Colonic mucosa (tissue), 4 donors: Measurements from ENCODE around the gene USP17L19. TPM values are rescaled to one million over a fixed set of nuclear protein-coding genes. Genes with fewer than 3 reads are reported as not detected.
"Not testable (repeated sequence)": the region's sequence is repeated elsewhere in the genome, so short reads cannot be mapped to it uniquely, and the experiment has no call there.

Experiments used
- DNase-seq: peaks from one replicate; pipeline ENCODE4 v3.0.0-alpha.2; 2020
- H3K27ac ChIP-seq: fragments of 200-600 bp; one replicate; pipeline ENCODE4 v1.8.0; 2021
- H3K27me3 ChIP-seq: fragments of 200-600 bp; one replicate; pipeline ENCODE4 v1.8.0; 2021
- H3K36me3 ChIP-seq: fragments of 200-600 bp; one replicate; pipeline ENCODE4 v1.8.0; 2021
- H3K4me1 ChIP-seq: fragments of 200-600 bp; one replicate; pipeline ENCODE4 v1.8.0; 2021; ENCODE audit warnings: mild to moderate bottlenecking
- H3K4me3 ChIP-seq: fragments of 200-600 bp; one replicate; pipeline ENCODE4 v1.8.0; 2021
- H3K9ac ChIP-seq, 2 donors: one replicate each; pipeline ENCODE4 v1.7.0; 2013; ENCODE audit warnings: control low read depth in 2 of 2, low read depth in 2 of 2, low read length in 2 of 2
- H3K9me3 ChIP-seq: fragments of 200-600 bp; one replicate; pipeline ENCODE4 v1.8.0; 2021
- intact Hi-C: fragments of 100-400 bp; cut with DNase I; formaldehyde crosslinking; loops from one replicate; pipeline ENCODE4 v1.14.1; 2022
- total RNA-seq, 2 donors: library from RNA; stranded (reverse); fragmentation: NEBNext Ultra II Directional in 1 of 2; extraction: Animal tissue kit (Norgen Biotek cat#: 25700) in 1 of 2; gene quantifications; one replicate each; pipeline ENCODE4 v1.2.1, GENCODE V29; 2021
- donor health status: healthy.
- donor health status: DM: no; HTN: no; CAD: no.
- donor health status: DM: no; HTN: no; CAD: no.

USP17L19 gene
- total RNA-seq, 2 donors from 2014 or later = not detected

DNA sequence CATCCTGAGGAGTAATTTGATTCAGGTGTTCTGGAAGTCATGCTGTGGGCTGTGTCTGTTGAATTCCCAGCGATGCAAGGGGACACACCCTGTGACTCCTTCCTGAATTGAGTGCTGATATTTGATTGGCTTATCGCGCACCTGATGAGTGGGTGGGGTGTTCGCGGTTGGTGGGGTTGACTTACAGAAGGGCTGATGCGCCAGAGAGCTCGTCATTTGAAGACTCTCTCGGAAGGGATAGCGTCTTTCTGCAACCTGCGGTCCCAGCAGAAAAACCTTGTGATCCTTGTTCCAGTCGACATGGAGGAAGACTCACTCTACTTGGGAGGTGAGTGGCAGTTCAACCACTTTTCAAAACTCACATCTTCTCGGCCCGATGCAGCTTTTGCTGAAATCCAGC, 9.4 kb downstream of the USP17L19 start, which contains the start of gene USP17L21:
Gene USP17L21 (plus strand): TSS at position 301 of the 400 bp plus-strand sequence. CDS start 0 bp downstream, at position 301.
- DNase-seq, intact Hi-C loops, H3K27ac ChIP-seq, H3K4me1 ChIP-seq, H3K9me3 ChIP-seq, H3K36me3 ChIP-seq, H3K9ac ChIP-seq, H3K4me3 ChIP-seq, H3K27me3 ChIP-seq: not testable (repeated sequence)

- H3K27me3 ChIP-seq, H3K4me3 ChIP-seq, DNase-seq, H3K9ac ChIP-seq, H3K27ac ChIP-seq, H3K4me1 ChIP-seq, intact Hi-C loops, H3K36me3 ChIP-seq, H3K9me3 ChIP-seq: not testable (repeated sequence)
Observed at GRCh38 chr4:9267319-9267718, 14.1 kb downstream of the USP17L19 start, which contains the start of gene USP17L22. Gene USP17L22, plus strand, starts transcription at chr4:9267619. Its CDS starts 0 bp downstream, at chr4:9267619.

DNA sequence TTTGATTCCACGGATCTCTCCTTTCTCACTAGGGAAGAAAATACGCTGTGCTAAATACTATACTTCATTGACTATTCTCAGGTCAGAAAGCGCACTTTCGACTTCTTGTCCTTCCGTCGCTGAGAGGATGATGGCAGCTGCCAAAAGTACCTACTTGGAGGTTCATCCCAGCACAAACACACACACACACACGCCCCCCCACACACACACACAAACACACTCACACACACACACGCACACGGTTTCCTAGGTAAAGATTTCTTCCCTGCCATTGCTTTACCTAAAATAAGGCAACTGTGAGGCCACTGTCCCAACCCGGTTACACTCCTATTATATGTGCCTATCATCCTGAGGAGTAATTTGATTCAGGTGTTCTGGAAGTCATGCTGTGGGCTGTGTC, 18.5 kb downstream of the USP17L19 start:
- H3K4me3 ChIP-seq, H3K9ac ChIP-seq, H3K27ac ChIP-seq, H3K36me3 ChIP-seq, H3K27me3 ChIP-seq, H3K4me1 ChIP-seq, intact Hi-C loops, H3K9me3 ChIP-seq: not testable (repeated sequence)
- peak; percentile 28 for DNase-seq

Other genes with a start within 250 kb of the USP17L19 start
- not detected for gene FAM90A26, start 83.0 kb upstream of the USP17L19 start, total RNA-seq
- gene USP17L10, start 42.7 kb upstream of the USP17L19 start, total RNA-seq = not detected
- not detected for gene USP17L11, start 38.0 kb upstream of the USP17L19 start, total RNA-seq
- gene USP17L12, start 33.2 kb upstream of the USP17L19 start, total RNA-seq = not detected
- gene USP17L13, start 28.5 kb upstream of the USP17L19 start, total RNA-seq = not detected
- gene USP17L15, start 19.0 kb upstream of the USP17L19 start, total RNA-seq = not detected
- not detected for gene USP17L17, start 9.5 kb upstream of the USP17L19 start, total RNA-seq
- gene USP17L18, start 4.7 kb upstream of the USP17L19 start, total RNA-seq = not detected
- gene USP17L20, start 4.7 kb downstream of the USP17L19 start, total RNA-seq = not detected
- gene USP17L21, start 9.5 kb downstream of the USP17L19 start, total RNA-seq = not detected
- gene USP17L22, start 14.2 kb downstream of the USP17L19 start, total RNA-seq = not detected
- not detected for gene USP17L24, start 71.8 kb downstream of the USP17L19 start, total RNA-seq
- gene USP17L25, start 76.5 kb downstream of the USP17L19 start, total RNA-seq = not detected
- gene USP17L26, start 81.3 kb downstream of the USP17L19 start, total RNA-seq = not detected
- gene USP17L5, start 86.0 kb downstream of the USP17L19 start, total RNA-seq = not detected
- gene USP17L27, start 90.8 kb downstream of the USP17L19 start, total RNA-seq = not detected
- gene USP17L28, start 95.5 kb downstream of the USP17L19 start, total RNA-seq = not detected
- gene USP17L29, start 100.3 kb downstream of the USP17L19 start, total RNA-seq = not detected
- not detected for gene USP17L30, start 109.8 kb downstream of the USP17L19 start, total RNA-seq
- gene DEFB131A, start 191.0 kb downstream of the USP17L19 start, total RNA-seq = not detected